Epidermal melanocyte (primary cell): ENCODE measurements around the gene PUS3.
"Not testable (repeated sequence)": the region's sequence is repeated elsewhere in the genome, so short reads cannot be mapped to it uniquely, and the experiment has no call there.

ENCODE experiments used
- DNase-seq: peaks from one replicate; pipeline ENCODE4 v3.0.0; 2011; ENCODE audit warnings: low spot score; ENCODE audit not compliant: insufficient read length

Gene PUS3

DNA sequence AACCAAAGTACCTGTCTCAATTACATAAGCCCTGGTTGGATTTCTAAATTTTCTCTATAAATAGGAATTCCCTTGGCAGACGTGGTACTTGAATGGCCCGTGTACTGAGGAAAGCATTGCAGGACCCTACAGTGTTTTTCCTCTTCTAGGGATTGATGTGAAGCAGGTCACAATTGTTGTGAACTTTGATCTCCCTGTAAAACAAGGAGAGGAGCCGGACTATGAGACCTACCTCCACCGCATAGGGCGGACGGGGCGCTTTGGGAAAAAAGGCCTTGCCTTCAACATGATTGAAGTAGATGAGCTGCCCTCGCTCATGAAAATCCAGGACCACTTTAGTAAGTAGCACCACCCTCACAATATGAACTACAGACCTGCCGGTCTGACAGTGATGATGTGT lies 18.0 kb upstream of the PUS3 start:
- no peak for DNase-seq

DNA sequence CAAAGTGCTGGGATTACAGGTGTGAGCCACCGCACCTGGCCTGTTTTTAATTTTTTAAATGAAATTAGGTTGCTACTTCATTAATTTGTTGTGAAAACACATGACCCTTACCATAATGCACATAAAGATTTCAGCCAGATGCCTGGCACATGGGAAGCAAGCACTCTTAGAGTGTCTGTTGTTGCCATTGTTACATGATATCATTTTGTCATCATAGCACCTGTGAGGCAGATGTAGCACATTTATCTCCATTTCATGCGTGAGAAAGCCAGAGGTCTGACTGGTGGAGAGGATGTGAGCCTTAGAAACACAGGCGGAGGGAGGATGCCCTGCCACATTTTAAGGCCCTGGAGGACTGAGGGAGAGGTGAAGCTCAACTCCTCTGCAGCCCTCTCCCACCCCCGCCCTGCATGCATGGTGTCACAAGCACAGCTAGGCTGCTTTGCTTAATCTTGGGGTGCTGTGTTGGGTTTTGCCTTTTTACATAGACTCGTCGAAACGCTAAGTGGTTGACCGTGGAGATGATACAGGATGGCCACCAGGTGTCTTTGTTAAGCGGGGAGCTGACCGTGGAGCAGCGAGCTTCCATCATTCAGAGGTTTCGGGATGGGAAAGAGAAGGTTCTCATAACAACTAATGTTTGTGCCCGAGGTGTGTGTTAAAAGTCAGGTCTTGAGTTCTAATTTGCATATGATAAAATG lies 15.3 kb upstream of the PUS3 start:
- no peak for DNase-seq

DNA sequence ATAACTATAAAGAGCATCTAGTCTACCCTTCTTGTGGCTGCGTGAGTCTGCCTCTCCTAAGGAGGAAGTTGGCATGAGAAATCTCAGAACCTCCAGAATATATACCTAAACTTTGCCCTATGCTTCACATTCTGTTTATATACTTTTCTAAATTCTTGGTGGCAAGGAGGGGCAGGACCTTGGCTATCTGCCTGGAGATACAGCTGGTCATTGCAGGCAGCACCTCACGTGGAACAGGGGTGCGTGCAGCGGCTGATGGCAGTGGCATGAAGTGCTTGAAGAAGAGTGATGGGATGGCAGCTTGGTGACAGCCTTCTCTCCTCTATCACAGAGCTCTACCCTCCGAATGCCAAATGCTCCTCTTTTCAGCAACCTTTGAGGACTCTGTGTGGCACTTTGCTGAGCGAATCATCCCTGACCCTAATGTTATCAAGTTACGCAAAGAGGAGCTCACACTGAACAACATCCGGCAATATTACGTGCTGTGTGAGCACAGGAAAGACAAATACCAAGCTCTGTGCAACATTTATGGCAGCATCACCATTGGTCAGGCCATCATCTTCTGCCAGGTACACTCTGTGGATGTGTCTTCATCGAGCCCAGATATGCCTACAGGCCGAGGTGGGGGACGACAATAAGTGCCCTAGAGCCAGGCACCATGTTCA lies 13.8 kb upstream of the PUS3 start:
- DNase-seq, result no peak

DNA sequence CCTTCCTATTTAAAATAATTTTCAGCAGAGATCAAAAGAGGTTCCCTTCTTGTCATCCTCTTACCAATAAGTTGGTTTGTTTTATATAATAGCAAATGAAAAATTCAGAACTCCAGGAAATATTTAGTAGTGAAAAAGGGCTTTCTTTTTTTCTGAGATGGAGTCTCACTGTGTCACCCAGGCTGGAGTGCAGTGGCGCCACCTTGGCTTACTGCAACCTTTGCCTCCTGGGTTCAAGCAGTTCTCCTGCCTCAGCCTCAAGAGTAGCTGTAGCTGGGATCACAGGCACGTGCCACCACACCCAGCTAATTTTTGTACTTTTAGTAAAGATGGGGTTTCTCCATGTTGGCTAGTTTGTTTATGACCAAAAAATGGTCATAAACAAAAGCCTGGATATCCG lies 11.6 kb upstream of the PUS3 start:
- not testable (repeated sequence) for DNase-seq

DNA sequence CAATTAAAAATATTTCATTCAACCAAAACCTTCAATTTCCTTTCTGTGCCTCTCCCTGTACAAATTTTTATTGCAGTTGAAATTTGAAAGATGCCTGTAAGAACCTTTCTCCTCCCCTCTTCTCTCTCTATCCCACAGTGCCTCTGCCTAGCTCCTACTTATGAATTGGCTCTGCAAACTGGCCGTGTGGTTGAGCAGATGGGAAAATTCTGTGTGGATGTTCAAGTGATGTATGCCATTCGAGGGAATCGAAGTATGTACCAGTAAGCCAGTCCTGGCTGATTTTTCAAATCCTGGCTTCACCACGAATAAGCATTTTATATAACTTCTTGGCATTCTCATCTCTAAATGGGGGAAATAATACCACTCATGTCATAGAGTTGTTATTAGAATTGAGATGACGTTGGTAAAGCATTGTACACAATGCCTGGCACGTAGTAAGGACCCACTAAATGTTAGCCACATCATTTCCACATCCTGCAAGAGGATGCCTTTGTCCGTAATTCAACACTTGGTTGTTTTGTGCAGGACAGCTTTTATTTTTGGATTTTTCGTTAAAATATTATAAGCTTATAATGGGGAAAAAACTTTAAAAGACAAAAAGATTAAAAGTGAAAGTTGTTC lies 7.3 kb upstream of the PUS3 start:
- no peak for DNase-seq

DNA sequence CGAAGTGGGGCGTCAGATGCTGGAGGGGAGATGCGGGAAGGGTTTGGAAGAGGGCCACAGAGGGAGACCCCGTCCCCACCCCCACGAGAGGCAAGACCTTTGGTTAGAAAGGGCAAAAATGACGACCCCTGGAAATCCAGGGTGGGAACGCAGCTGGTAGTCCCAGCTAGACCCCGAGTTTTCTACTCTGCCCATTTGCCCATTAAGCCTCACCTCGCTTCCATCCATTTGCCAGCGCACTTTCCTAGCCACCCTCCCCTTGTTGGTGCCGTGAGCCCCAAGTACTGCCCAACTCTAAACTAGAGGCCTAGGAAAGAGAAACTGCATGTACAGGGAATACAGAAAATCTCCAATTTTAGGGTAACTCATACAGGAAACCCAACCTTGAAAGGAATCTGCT lies 1.7 kb upstream of the PUS3 start:
- DNase-seq, result no peak

DNA sequence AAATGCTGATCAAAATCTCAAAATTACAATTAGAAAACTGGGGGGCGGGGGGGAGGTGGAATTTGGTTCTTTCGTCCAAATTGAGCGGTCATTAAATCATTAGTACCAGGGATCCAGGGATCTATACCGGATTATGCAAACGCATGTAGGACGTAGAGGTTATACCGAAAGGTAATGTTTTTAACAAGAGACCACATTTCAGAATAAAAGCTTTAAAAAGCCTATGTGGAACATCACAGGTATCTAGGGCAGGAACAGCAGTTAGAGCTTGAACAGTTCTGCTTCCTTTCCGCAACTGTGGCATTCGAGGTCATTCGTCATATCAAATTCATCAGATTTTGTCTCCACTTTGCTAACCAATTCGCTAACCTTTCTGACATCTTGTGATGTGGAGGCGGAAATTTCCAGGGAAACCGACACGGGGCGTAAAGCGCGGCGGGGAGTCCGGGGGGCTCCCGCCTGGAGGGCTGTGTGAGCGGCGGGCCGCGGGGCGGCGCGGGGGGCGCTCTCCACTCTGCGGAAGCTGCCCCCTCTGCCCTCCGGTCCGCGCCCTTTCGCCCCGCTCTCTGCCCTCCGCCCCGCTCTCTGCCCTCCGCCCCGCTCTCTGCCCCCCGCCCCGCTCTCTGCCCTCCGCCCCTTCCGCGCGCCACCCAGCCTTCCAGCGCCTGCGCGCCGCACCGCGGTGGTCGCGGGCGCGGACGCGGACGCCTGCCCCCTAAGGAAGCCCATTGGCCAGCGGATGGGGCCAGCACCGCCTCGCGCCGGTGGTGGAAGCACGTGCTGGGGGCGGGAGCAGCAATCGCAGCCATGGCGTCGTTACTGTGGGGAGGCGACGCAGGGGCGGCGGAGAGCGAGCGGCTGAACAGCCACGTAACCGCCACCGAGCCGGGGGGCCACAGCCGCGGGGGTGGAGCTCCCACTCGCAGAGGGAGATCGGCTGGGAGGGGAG lies 979 bp upstream of the PUS3 start, which contains the start of gene DDX25:
TSS of gene DDX25 (plus strand) at position 798 of the 949 bp plus-strand sequence. CDS start at position 808, 10 bp downstream.
- no peak for DNase-seq

DNA sequence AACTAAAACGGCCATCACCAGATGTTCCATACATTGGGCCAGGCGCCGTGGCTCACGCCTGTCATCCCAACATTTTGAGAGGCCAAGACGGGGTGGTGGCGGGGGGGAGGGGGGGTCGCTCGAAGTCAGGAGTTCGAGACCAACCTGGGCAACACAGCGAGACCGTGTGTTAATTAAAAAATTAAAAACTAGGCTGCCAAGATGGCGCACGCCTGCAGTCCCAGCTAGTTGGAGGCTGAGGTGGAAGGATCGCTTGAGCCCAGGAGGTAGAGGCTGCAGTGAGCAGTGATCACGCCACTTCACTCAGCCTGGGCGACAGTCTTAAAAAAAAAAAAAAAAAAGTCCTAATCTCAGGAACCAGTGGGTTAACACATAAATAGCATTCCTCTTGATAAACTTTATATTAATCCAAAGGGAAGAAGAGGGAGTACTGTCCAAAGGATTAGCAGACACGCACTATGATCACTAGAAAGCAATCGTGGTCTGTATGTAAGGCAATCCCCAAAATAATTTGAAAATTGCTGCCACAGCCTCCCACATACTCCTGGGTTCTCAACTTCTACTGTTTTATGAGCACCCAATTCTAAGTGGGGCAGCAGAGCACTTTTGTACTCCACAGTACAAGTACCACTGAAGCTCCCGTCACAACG lies 604 bp downstream of the PUS3 start:
- DNase-seq, result no peak

DNA sequence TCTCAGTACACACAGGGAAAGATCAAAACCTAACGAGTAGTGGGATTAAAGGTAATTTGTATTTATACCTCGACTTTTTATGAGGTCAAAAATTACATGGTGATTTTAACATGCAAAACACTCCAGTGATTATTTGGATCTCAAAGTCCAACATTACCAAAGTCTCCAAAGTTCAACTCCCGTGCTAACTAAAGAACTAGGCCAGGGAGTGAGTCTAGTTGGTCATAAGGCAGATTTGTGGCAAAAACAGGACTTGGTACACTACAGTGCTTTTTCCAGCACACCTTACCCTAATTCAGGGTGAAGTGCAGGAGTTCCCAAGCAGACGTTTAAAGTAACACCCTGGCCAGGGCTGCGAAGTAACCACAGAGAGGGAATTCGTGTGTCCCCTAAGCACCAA lies 1.1 kb downstream of the PUS3 start:
- no peak for DNase-seq

DNA sequence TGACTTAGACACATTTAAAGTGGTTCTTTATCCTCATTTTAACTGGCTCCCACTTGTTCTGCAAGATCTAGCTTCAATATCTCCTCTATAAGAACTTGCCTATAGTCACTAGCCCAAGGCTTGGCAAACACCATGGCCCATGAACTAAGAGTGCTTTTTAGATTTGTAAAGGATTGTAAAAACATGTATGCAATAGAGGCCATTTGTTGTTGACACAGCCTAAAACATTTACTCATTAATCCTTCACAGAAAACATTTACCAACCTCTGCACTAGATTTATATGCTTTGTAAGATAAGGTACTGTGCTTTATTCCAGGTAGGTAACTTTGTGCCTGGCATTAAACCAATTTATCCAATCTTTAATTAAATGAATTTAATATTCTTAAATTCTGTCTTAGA lies 10.0 kb downstream of the PUS3 start:
- no peak for DNase-seq

DNA sequence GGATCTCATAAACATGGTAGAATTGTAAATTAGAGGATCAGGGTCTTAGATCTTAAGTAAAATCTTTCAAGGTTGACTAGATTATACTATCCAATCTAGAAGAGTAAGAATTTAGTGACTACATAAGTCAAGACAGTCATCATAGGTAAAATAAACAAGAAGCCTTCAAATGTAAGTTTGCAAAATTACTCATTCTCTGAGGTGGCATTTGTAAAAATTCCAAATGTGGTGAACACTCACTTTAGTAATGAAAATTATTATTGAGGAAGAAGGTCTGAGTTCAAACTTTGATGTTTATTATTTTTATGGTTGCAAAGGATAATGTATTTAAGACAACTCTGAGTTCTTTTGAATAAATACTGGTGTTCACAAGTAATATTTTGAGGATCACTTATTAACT lies 10.9 kb downstream of the PUS3 start:
- no peak for DNase-seq

DNA sequence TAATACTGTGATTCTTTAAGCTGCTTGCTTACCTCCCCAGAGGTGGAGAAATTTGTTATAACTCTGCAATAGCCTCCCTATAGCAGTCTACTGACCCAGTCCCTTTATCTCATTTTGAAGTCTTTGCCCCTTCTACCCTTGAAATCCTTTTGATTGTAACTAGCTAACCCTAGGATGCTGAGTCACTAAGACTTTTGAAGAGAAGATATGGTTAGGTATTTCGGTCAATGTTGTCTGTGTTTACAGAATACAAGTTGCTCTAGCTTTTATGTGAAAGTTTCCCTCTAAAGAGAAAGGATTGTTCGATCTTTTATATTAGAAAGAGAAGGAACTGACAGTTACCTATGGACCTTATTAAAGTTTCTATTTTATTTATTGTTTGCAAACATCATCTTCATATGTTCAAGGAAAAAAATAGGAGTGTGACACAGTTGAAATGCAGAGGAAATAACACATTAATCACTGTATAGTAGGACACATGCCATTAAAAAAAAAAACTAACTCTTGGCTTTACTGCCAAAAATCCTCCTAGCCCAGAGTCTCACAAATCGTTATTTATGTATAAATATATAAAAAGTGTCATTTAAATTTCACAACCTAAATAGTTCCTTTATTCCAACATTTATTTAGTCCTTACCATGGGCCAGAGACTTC lies 12.4 kb downstream of the PUS3 start:
- no peak for DNase-seq

DNA sequence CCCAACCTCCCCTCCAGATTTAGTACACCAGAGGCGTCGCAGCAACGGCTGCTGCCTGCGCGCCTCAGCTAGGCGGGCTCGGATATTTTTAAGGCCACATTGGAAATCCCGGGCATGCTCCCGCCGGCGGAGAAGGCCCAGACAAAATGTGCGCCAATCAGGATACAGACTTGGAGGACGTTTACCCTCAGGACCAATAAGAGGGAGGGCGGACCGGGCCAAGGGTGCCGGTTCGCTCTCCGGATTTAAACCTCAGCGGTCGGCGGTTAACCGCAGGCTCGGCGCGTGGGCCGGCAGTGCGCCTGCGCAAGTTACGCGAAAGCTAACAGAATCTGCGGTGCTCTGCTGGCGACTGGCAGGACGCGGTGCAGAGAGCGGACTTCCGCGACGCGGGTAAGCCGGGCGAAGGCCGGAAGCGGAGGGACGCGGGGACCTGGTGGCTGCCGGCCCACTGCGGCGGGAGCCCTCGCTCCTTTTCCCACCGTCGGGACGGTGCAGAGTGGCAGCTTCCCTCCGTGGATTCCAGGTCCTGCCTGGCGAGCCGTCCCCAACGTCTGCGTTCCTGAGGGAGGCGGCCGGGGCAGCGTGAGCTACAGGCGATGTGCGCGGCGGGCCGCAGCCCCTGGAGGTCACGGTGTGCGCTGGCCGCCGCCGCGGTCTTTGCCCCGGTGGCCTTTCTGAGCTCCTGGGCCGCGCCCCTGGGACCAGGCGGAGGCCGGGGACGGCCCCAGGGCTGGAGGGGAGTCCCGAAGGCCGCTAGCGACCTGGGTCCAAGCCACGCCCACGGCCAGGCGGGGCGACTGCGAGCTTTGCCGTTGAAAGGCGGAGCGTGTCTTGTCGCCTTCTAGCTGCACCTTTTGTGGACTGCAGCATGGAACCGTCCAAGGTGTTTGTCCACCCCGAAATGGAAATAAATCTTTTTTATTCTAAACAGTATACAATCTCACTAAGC lies 15.4 kb downstream of the PUS3 start, which contains the start of gene HYLS1:
TSS of gene HYLS1 (plus strand) at position 296 of the 952 bp plus-strand sequence. CDS start 11,701 bp downstream, outside the sequence.
- DNase-seq, result peak; percentile 86

DNA sequence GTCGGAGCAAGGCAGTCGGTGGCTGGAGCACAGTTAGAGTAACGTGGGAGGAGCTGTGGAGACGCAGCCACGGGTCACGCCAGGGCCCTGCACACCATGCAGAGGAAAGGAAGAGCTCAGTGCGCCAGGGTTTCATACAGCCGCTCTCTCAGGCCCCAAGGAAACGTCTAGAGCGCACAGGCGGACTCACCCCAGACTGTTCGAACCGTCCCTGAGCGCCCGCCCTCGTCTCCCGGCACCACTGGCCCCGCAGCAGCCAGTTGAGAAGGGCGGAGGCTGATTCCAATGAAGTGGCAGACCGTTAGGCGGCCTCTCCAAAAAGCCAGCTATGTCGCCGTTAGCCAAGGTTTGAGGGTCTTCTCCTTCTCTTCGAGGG lies 16.0 kb downstream of the PUS3 start:
- DNase-seq, result no peak

DNA sequence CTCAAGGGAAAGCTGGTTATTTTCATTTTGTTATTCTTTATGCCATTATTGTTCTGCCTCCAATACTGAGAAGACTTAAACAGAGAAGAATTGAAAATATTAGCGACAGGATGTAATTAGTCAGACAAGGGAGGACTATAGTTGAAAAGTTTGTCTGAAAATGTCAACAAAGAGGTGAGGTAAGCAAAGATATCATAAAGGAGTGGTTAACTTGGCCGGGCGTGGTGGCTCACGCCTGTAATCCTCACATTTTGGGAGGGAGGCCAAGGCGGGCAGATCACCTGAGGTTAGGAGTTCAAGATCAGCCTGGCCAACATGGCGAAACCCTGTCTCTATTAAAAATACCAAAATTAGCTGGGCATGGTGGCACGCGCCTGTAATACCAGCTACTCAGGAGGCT lies 19.6 kb downstream of the PUS3 start:
- no peak for DNase-seq

DNA sequence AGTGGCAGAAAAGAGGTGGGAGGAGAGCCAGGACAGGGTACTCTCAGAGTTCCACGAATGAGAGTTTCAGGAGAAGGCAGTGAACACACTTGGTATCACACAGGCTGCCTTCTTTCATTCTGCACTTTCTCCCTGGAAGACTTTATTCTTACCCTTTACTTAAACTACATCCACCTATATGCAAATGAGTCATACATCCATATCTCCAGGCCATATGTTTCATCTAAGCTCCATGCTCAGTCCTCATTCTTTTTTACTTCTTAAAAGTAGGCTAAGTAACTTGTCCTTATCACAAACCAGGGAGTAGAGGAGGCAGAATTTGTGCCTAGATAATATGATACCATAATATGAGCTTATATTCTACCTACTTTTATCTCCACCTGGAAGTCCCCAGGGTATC lies 21.7 kb downstream of the PUS3 start:
- no peak for DNase-seq

DNA sequence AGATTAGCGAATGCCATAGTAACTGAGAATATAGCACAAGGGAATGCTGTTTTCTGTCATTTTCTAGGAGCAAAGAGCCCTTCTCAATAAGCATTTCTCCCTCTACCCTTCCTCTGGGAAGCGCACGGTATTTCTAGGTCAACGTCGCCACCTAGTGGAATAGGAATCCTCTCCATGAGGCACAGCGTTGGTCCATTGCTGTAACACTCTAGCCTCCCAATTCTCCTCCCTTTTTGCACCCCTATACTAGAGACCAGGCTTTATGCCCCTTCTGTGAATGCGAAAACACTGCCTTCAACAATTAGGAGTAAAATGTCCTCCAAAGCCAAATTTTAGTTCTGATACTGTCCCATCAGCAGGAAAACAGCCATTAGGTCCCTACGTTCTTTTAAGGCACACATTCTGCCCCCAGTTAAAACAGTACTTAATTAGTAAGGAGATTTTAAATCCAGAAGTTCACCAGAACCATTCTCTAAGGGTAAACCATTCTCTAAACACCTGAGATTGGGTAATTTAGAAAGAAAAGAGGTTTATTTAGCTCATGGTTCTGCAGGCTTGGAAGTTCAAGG lies 28.4 kb downstream of the PUS3 start:
- DNase-seq, result peak; percentile 82

DNA sequence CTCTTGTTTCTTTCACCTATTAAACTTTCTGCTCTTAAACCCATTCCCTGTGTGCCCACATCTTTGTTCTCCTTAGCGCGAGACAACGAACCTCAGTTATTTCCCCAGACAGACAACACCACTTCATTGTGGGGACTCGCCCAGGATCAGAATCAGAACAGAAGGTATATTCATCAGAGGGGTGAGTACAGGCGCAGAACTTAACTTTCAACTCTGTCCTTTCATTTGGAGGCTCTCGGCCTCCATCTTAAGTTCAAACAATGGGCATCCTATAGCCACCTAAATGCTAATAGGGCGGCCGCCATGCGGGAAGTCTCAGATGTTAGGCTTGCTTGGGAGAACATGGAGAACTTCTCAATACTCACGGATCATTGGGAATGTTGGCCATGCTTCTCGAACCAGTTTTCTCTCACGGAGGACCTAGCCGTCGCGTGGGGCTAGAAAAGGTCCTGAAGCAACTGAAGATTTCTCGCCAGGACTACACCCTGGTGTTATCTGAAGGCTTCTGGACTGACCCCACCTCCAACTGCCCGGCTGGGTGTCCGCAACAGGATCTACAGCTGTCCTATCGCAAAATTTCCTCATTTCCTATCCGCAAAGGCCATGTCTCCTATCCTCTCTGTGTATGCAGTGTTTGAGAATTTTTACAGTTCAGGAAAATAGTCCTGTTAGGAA lies 29.0 kb downstream of the PUS3 start:
- DNase-seq, result no peak

DNA sequence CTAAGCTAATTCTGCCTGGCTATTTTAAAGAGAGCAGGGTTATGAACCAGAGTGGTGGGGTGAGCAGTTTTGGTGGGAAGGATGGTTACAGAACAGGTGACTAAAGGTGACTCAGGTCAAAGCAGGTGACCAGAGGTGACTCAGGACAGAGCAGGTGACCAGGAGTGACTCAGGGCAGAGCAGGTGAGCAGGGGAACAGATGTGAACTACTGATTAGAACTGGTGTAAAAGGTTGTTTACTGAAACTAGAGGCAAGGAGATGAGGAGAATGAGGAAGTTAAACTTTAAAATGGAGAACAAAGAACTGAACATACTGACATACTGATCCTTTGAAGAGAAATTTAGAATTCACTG lies 30.9 kb downstream of the PUS3 start:
- no peak for DNase-seq
